ENCODE measurements around the gene ARID3A. TPM values are rescaled to one million over a fixed set of nuclear protein-coding genes. Genes with fewer than 3 reads are reported as not detected.

Gene ARID3A
- total RNA-seq, 2 experiments from 2014 or later: 9.9 to 21.6 TPM

- no peaks in the 10 kb centered on the region for H3K9me2 ChIP-seq (ENCODE audit: insufficient read depth, low read length)
- CTCF ChIA-PET (ENCODE audit: unreplicated experiment): no interaction called here
- no peaks in the 10 kb centered on the region for H3K79me2 ChIP-seq (ENCODE audit: insufficient read depth, low read depth, low read length)
- H2AFZ ChIP-seq (ENCODE audit: low read length): no peak overlapping the region
- DNase-seq (ENCODE audit: low spot score): no peak
- BruUV-seq (replicated peaks): no TSS peak
- no peak overlapping the region for H3K4me2 ChIP-seq (ENCODE audit: low read length)
- intact Hi-C loops (cut with micrococcal nuclease; ENCODE audit: unreplicated experiment): no loop called here
- H3K27ac ChIP-seq (ENCODE audit: low read depth, low read length, poor library complexity, severe bottlenecking): no peak overlapping the region
- no peaks in the 10 kb centered on the region for H3K4me1 ChIP-seq (ENCODE audit: insufficient read depth, low read length, poor library complexity, severe bottlenecking)
- H3K4me3 ChIP-seq (ENCODE audit: low read depth, low read length, poor library complexity, severe bottlenecking): no peak overlapping the region
- H3K9me3 ChIP-seq (ENCODE audit: low read length): no peaks in the 10 kb centered on the region
- TF ChIP-seq CTCF (conservative IDR thresholded peaks at IDR 0.05; ENCODE audit: low read length) (no peak), EZH2phosphoT487 (IDR thresholded peaks at IDR 0.05; ENCODE audit: borderline replicate concordance, low read depth, low read length) (no peak)
- POLR2A ChIA-PET: no interaction called here
- peaks cover 62% of the 10 kb centered on the region for H3K36me3 ChIP-seq (ENCODE audit: insufficient read depth, low read length)
- no peaks in the 10 kb centered on the region for H4K20me1 ChIP-seq (ENCODE audit: insufficient read depth, low read length)
These were observed 82.6 kb downstream of the ARID3A start for GRCh38 chr19:1008268-1009040.

GRCh38 chr19:1009041-1009980 lies 83.5 kb downstream of the ARID3A start:
- H3K79me2 ChIP-seq (ENCODE audit: insufficient read depth, low read depth, low read length): no peaks in the 10 kb centered on the region
- intact Hi-C loops (cut with micrococcal nuclease; ENCODE audit: unreplicated experiment): no loop called here
- CTCF ChIA-PET (ENCODE audit: unreplicated experiment): no interaction called here
- DNase-seq (ENCODE audit: low spot score): no peak
- no peak overlapping the region for H3K27ac ChIP-seq (ENCODE audit: low read depth, low read length, poor library complexity, severe bottlenecking)
- peaks cover 70% of the 10 kb centered on the region for H3K36me3 ChIP-seq (ENCODE audit: insufficient read depth, low read length)
- POLR2A ChIA-PET: no interaction called here
- H3K9me2 ChIP-seq (ENCODE audit: insufficient read depth, low read length): no peaks in the 10 kb centered on the region
- H3K4me2 ChIP-seq (ENCODE audit: low read length): no peak overlapping the region
- no peaks in the 10 kb centered on the region for H3K9me3 ChIP-seq (ENCODE audit: low read length)
- no peak for TF ChIP-seq EZH2phosphoT487 (IDR thresholded peaks at IDR 0.05; ENCODE audit: borderline replicate concordance, low read depth, low read length)
- no peak for TF ChIP-seq CTCF (conservative IDR thresholded peaks at IDR 0.05; ENCODE audit: low read length)
- H4K20me1 ChIP-seq (ENCODE audit: insufficient read depth, low read length): no peaks in the 10 kb centered on the region
- no peak overlapping the region for H3K4me3 ChIP-seq (ENCODE audit: low read depth, low read length, poor library complexity, severe bottlenecking)
- BruUV-seq (replicated peaks): TSS peak; percentile 92
- H3K4me1 ChIP-seq (ENCODE audit: insufficient read depth, low read length, poor library complexity, severe bottlenecking): no peaks in the 10 kb centered on the region
- no peak overlapping the region for H2AFZ ChIP-seq (ENCODE audit: low read length)
